SK-N-SH (cell line): ENCODE results near the gene PSMB4. TPM values are rescaled to one million over a fixed set of nuclear protein-coding genes. Genes with fewer than 3 reads are reported as not detected.

ENCODE experiments used
- CTCF ChIA-PET: fragments of 300-600, 350-600 bp; formaldehyde crosslinking; extraction: SDS; loops from one replicate; lab custom pipeline; 2021; lab: Yijun Ruan, JAX
- POLR2A ChIA-PET: fragments of 350-600 bp; sonication (Branson Sonifier 250); formaldehyde crosslinking; extraction: SDS; loops from one replicate; lab custom pipeline; 2020; ENCODE audit warnings: antibody characterized with exemption, inconsistent platforms; lab: Yijun Ruan, JAX
- DNase-seq: peaks from one replicate; pipeline ENCODE4 v3.0.0; 2012
- H2AFZ ChIP-seq: fragments of 200-600 bp; sonication (generic); 2 replicates; pipeline ENCODE4 v1.8.1; 2016; ENCODE audit warnings: antibody characterized with exemption, mild to moderate bottlenecking, low read depth
- H3F3A ChIP-seq: fragments of 200-600 bp; sonication (generic); replicated peaks from 2 replicates; pipeline ENCODE3; 2016; ENCODE audit warnings: antibody characterized with exemption, mild to moderate bottlenecking; ENCODE audit not compliant: insufficient read depth
- H3K27ac ChIP-seq, 2 experiments: fragments of 200-500 bp in 1 of 2; fragments of 200-600 bp in 1 of 2; sonication (Bioruptor generic) in 1 of 2; sonication (generic), shearing (Covaris generic) in 1 of 2; 2 replicates each; pipeline versions ENCODE4 v1.5.1 to v1.6.1; 2014 to 2016; ENCODE audit warnings: low read depth in 2 of 2, inconsistent platforms in 1 of 2, low read length in 1 of 2, mild to moderate bottlenecking in 1 of 2, mixed read lengths in 1 of 2
- H3K27me3 ChIP-seq: fragments of 200-600 bp; sonication (generic), shearing (Covaris generic); 2 replicates; pipeline ENCODE4 v1.6.1; 2016; ENCODE audit warnings: mixed run types; ENCODE audit not compliant: insufficient read depth
- H3K36me3 ChIP-seq, 2 experiments: fragments of 200-500 bp in 1 of 2; fragments of 200-600 bp in 1 of 2; sonication (Bioruptor generic) in 1 of 2; sonication (generic) in 1 of 2; replicated peaks in 1 of 2; 2 replicates each; pipeline versions ENCODE3 to v1.5.1; 2014 to 2016; ENCODE audit warnings: low read length in 1 of 2, mild to moderate bottlenecking in 1 of 2; ENCODE audit not compliant: insufficient read depth in 2 of 2, control insufficient read depth in 1 of 2
- H3K4me1 ChIP-seq, 2 experiments: fragments of 200-500 bp in 1 of 2; fragments of 200-600 bp in 1 of 2; sonication (Bioruptor generic) in 1 of 2; sonication (generic), shearing (Covaris generic) in 1 of 2; 2 replicates each; pipeline versions ENCODE4 v1.5.1 to v1.6.1; 2014 to 2016; ENCODE audit warnings: low read depth in 1 of 2, low read length in 1 of 2, mixed run types in 1 of 2; ENCODE audit not compliant: insufficient read depth in 2 of 2, control insufficient read depth in 1 of 2
- H3K4me2 ChIP-seq: fragments of 200-600 bp; sonication (generic), shearing (Covaris generic); 2 replicates; pipeline ENCODE4 v1.6.1; 2017; ENCODE audit warnings: mixed run types
- H3K4me3 ChIP-seq, 2 experiments: fragments of 200-500 bp in 1 of 2; fragments of 200-600 bp in 1 of 2; sonication (Bioruptor generic) in 1 of 2; sonication (generic), shearing (Covaris generic) in 1 of 2; 2 replicates each; pipeline versions ENCODE4 v1.5.1 to v1.8.1; 2014 to 2016; ENCODE audit warnings: low read depth in 2 of 2, inconsistent platforms in 1 of 2, low read length in 1 of 2, mild to moderate bottlenecking in 1 of 2, mixed read lengths in 1 of 2, moderate library complexity in 1 of 2
- H3K79me2 ChIP-seq: fragments of 200-600 bp; sonication (generic); 2 replicates; pipeline ENCODE4 v1.8.1; 2017; ENCODE audit warnings: mild to moderate bottlenecking; ENCODE audit not compliant: insufficient read depth
- H3K9ac ChIP-seq: fragments of 200-600 bp; sonication (generic); 2 replicates; pipeline ENCODE4 v1.6.1; 2017; ENCODE audit warnings: mixed run types
- H3K9me2 ChIP-seq: fragments of 200-600 bp; sonication (generic); 2 replicates; pipeline ENCODE4 v1.6.1; 2017; ENCODE audit warnings: mixed run types
- H3K9me3 ChIP-seq: fragments of 200-600 bp; sonication (generic); 2 replicates; pipeline ENCODE4 v1.6.1; 2017; ENCODE audit warnings: mixed run types, mild to moderate bottlenecking, moderate library complexity
- H4K20me1 ChIP-seq: fragments of 200-600 bp; sonication (generic); 2 replicates; pipeline ENCODE4 v1.6.1; 2017; ENCODE audit warnings: mild to moderate bottlenecking, mixed run types; ENCODE audit not compliant: insufficient read depth
- EP300 ChIP-seq, 2 experiments: IDR thresholded peaks; 2 replicates each; pipeline versions ENCODE4 v1.4.0 to v1.6.1; 2012; ENCODE audit warnings: borderline replicate concordance in 1 of 2, low read depth in 1 of 2, low read length in 1 of 2
- FOSL2 ChIP-seq: IDR thresholded peaks from 2 replicates; pipeline ENCODE4 v1.4.0; 2012; ENCODE audit warnings: low read depth, mild to moderate bottlenecking, moderate library complexity, borderline replicate concordance
- FOXJ3 ChIP-seq: sonication (generic); formaldehyde crosslinking; IDR thresholded peaks from 2 replicates; pipeline ENCODE4 v1.5.1; 2020; ENCODE audit warnings: mild to moderate bottlenecking, missing genetic modification reagents
- FOXM1 ChIP-seq: IDR thresholded peaks from 2 replicates; pipeline ENCODE4 v1.4.0; 2012; ENCODE audit warnings: low read depth, mild to moderate bottlenecking
- GABPA ChIP-seq: IDR thresholded peaks from 2 replicates; pipeline ENCODE4 v1.4.0; 2012; ENCODE audit warnings: low read depth, mild to moderate bottlenecking
- JUND ChIP-seq: IDR thresholded peaks from 2 replicates; pipeline ENCODE4 v1.4.0; 2012
- MEF2A ChIP-seq: IDR thresholded peaks from 2 replicates; pipeline ENCODE4 v1.4.0; 2012; ENCODE audit warnings: low read depth, borderline replicate concordance
- NFIC ChIP-seq: IDR thresholded peaks from 2 replicates; pipeline ENCODE4 v1.4.0; 2012; ENCODE audit warnings: borderline replicate concordance
- NRF1 ChIP-seq: IDR thresholded peaks from 2 replicates; pipeline ENCODE4 v1.6.1; 2012; ENCODE audit warnings: low read depth, mild to moderate bottlenecking, low read length
- REST ChIP-seq: IDR thresholded peaks from 2 replicates; pipeline ENCODE4 v1.6.1; 2012; ENCODE audit warnings: mild to moderate bottlenecking, low read depth, low read length, moderate library complexity
- RFX5 ChIP-seq: IDR thresholded peaks from 2 replicates; pipeline ENCODE4 v1.6.1; 2012; ENCODE audit warnings: mild to moderate bottlenecking, improper control_type of control experiment, low read length
- RXRA ChIP-seq: IDR thresholded peaks from 2 replicates; pipeline ENCODE4 v1.4.0; 2012; ENCODE audit warnings: low read depth, mild to moderate bottlenecking, borderline replicate concordance
- TCF12 ChIP-seq: IDR thresholded peaks from 2 replicates; pipeline ENCODE4 v1.4.0; 2012
- YY1 ChIP-seq: IDR thresholded peaks from 2 replicates; pipeline ENCODE4 v1.4.0; 2012; ENCODE audit warnings: low read depth, mild to moderate bottlenecking
- WGBS: methylation state at CpG from one replicate; pipeline ENCODE4 v1.1.6; 2017; ENCODE audit warnings: low lambda C conversion rate; 5-methylcytosine and 5-hydroxymethylcytosine counted together
- polyA plus RNA-seq, 3 experiments: library from polyadenylated mRNA; depleted of rRNA; stranded (reverse); fragments of >200 nt; gene quantifications; 2 replicates each; pipeline ENCODE4 v1.2.3, GENCODE V29; 2012
- TF ChIP-seq, protein P1 (sequence below): fragments of 150-350 bp; IDR thresholded peaks from 2 replicates; pipeline ENCODE4 v1.6.1; 2017; ENCODE audit warnings: antibody characterized with exemption, low read length, low read depth, borderline replicate concordance

The PSMB4 gene
- polyA plus RNA-seq, 1 of the 3 experiments (the other 2 are of a cell fraction), result 716 TPM

DNA sequence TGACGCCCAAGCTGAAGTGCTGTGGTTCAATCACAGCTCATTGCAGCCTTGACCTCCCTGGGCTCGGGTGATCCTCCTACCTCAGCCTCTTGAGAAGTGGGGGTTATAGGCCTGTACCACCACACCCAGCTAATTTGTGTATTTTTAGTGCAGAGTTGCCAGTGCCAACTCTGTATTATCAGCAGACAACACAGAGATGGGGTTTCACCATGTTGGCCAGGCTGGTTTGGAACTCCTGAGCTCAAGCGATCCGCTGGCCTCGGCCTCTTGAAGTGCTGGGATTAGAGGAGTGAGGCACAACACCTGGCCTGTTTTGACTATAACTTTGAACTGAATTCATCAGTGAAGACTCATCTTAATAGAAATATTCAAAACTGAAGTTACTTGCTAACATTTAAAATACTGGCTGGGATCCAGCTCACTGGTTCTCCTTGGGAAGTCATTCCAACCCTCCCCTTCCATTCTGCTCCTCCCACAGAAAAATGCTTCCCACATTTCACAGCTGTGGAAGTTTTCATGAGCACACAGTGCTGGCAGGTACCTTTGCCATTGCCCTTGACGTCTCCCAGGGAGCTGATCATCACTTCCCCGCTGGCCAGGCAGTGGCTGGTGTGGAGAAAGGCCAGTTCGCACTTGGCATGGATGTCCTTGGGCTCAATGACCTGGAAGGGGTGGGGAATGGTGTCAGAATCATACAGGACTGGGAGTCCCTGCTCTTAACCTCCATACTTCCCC is 31.5 kb upstream of the PSMB4 start:
- H3K9me2 ChIP-seq, result no peaks in the 10 kb centered on the region
- H3K36me3 ChIP-seq, result no peaks in the 10 kb centered on the region
- no peak overlapping the region for H3K9ac ChIP-seq
- no peaks in the 10 kb centered on the region for H3K9me3 ChIP-seq
- no peaks in the 10 kb centered on the region for H3K79me2 ChIP-seq
- no peak overlapping the region for H3K4me2 ChIP-seq
- ChIA-PET POLR2A (no interaction called here), CTCF (interaction anchor here (0.7 to 2.5 kb wide), 4 partner anchors 18 to 67 kb away, joined by 3 to 10 read pairs (median 4); no protein-coding TSS in a partner anchor)
- H3F3A ChIP-seq, result no peaks in the 10 kb centered on the region
- no peak overlapping the region for H3K4me3 ChIP-seq
- H2AFZ ChIP-seq, result no peak overlapping the region
- H3K27me3 ChIP-seq, result no peaks in the 10 kb centered on the region
- H3K27ac ChIP-seq, result no peak overlapping the region
- peaks cover 0 to 15% of the 10 kb centered on the region in 2 experiments; a peak in 1 of 4 replicates for H3K4me1 ChIP-seq
- no peaks in the 10 kb centered on the region for H4K20me1 ChIP-seq
- no peak for DNase-seq
- 73% methylated on average over 8 of the region's 8 CpGs for WGBS
- no peak for TF ChIP-seq FOSL2
- no peak for TF ChIP-seq JUND
- no peak for TF ChIP-seq MEF2A
- TF ChIP-seq REST, result no peak
- no peak for TF ChIP-seq YY1
- no peak for TF ChIP-seq FOXM1
- no peak for TF ChIP-seq NFIC
- no peak for TF ChIP-seq RFX5

DNA sequence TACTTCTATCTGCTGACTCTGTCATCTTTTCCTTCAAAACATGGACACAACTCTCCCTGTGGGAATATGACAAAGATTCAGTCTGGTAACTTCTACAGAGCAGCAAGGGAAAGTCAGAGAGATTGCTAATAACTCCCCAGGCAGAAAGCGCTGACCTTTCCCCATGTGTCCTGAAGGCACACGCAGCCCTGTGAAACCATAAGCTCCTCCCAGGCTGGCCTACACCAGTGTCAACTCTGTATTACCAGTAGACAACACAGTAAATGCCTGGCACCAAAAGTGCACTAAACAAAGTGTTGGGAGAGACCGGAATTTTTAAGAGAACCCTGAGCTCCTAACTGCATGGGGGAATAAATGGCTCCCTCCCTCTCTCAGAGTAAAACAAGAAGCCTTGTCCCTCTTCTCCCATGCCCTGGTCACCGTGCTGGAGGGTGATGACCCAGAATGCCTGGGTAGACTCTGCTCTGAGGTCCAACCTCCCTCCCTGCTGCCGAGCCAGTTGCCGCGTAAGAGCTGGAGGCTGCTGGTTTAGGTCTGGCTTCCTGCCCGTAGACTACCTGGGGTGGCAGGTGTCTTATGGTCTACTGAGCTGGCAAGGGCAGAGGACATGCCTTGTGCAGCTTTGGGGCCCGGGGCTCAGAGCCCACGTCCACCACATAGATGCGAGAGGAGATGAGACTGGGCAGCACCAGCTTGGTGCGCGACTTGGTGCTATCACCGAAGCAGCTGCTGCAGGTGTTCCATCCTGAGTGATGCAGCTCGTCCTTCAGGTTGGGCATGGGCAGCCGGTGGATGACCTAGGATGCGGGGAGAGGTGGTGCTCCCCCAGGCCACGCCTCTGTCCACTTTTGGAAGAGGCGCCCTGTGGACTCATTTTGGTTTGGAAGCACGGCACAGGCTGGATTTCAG is 30.7 kb upstream of the PSMB4 start:
- H4K20me1 ChIP-seq, result no peaks in the 10 kb centered on the region
- ChIA-PET CTCF (interaction anchor here (1.2 to 2.5 kb wide), 3 partner anchors 19 to 68 kb away, joined by 4 to 10 read pairs (median 5); no protein-coding TSS in a partner anchor), POLR2A (no interaction called here)
- no peaks in the 10 kb centered on the region for H3K36me3 ChIP-seq
- TF ChIP-seq, protein P1, sequence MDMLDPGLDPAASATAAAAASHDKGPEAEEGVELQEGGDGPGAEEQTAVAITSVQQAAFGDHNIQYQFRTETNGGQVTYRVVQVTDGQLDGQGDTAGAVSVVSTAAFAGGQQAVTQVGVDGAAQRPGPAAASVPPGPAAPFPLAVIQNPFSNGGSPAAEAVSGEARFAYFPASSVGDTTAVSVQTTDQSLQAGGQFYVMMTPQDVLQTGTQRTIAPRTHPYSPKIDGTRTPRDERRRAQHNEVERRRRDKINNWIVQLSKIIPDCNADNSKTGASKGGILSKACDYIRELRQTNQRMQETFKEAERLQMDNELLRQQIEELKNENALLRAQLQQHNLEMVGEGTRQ, result no peak
- no peak for TF ChIP-seq NRF1
- no peak for TF ChIP-seq TCF12
- no peak for TF ChIP-seq REST
- no peak for TF ChIP-seq FOXM1
- TF ChIP-seq RXRA, result no peak
- no peak for TF ChIP-seq FOXJ3 (CRISPR knock-in tag)
- no peak for TF ChIP-seq YY1
- TF ChIP-seq EP300 (IDR thresholded peaks at IDR 0.05; ENCODE audit: borderline replicate concordance in 1 of 2, low read depth in 1 of 2, low read length in 1 of 2), result no peak
- no peak for TF ChIP-seq GABPA
- 77% methylated on average over 10 of the region's 20 CpGs for WGBS
- no peaks in the 10 kb centered on the region for H3K27me3 ChIP-seq
- no peak for DNase-seq
- no peak overlapping the region for H3K9ac ChIP-seq
- no peak overlapping the region for H3K4me2 ChIP-seq
- no peak overlapping the region for H2AFZ ChIP-seq
- peaks cover 0 to 15% of the 10 kb centered on the region in 2 experiments; a peak in 1 of 4 replicates for H3K4me1 ChIP-seq
- H3K4me3 ChIP-seq, result no peak overlapping the region
- H3F3A ChIP-seq, result no peaks in the 10 kb centered on the region
- no peaks in the 10 kb centered on the region for H3K9me3 ChIP-seq
- no peaks in the 10 kb centered on the region for H3K79me2 ChIP-seq
- no peak overlapping the region for H3K27ac ChIP-seq
- no peaks in the 10 kb centered on the region for H3K9me2 ChIP-seq
